HCT116 (cell line): ENCODE results near the gene WNT16. TPM values are rescaled to one million over a fixed set of nuclear protein-coding genes. Genes with fewer than 3 reads are reported as not detected.
"Not testable (repeated sequence)": the region's sequence is repeated elsewhere in the genome, so short reads cannot be mapped to it uniquely, and the experiment has no call there.

Experiments used
- ATAC-seq: fragments of 200-7000 bp; cut with Tn5 transposase; 2 replicates; pipeline ENCODE4 v1.9.1; 2020; ENCODE audit warnings: mild to moderate bottlenecking, moderate library complexity
- BruUV-seq: library from RNA; stranded (reverse); fragments of 400-500 nt; replicated peaks from 2 replicates; lab custom pipeline; 2021; lab: Mats Ljungman, UMichigan
- CTCF ChIA-PET: fragments of 300-600 bp; sonication (Branson Sonifier 250); formaldehyde crosslinking; loops from one replicate; lab custom pipeline; 2021; ENCODE audit warnings: antibody characterized with exemption; lab: Charles Lee
- POLR2A ChIA-PET: fragments of 300-600, 350-600 bp; sonication (Branson Sonifier 250); formaldehyde crosslinking; loops from one replicate; lab custom pipeline; 2021; ENCODE audit warnings: antibody characterized with exemption; lab: Charles Lee
- RAD21 ChIA-PET, 2 experiments: fragments of 300-600 bp; sonication (Branson Sonifier 250); formaldehyde crosslinking; loops; one replicate each; lab custom pipeline; 2023; ENCODE audit warnings: low total read pairs in 2 of 2; ENCODE audit not compliant: uncharacterized antibody in 2 of 2, unreplicated experiment in 2 of 2, low non-redundant PET in 1 of 2; lab: Charles Lee
- DNase-seq: peaks from one replicate; pipeline ENCODE4 v3.0.0-alpha.2; 2010; ENCODE audit warnings: low read depth, low spot score
- H2AFZ ChIP-seq: fragments of 200-600 bp; shearing (Covaris generic), sonication (generic); 2 replicates; pipeline ENCODE4 v1.6.1; 2017; ENCODE audit warnings: low read depth, mixed run types, mixed read lengths, antibody characterized with exemption, low read length; ENCODE audit not compliant: poor library complexity, severe bottlenecking
- H3K27ac ChIP-seq: 2 replicates; pipeline ENCODE4 v1.5.1; 2012; ENCODE audit warnings: low read depth, low read length
- H3K27me3 ChIP-seq: fragments of 200-600 bp; sonication (generic); 2 replicates; pipeline ENCODE4 v1.6.1; 2016; ENCODE audit warnings: mixed run types, low read length, mixed read lengths; ENCODE audit not compliant: insufficient read depth
- H3K36me3 ChIP-seq, 2 experiments: fragments of 200-500 bp in 1 of 2; fragments of 200-600 bp in 1 of 2; sonication (Bioruptor generic) in 1 of 2; sonication (generic) in 1 of 2; 2 replicates each; pipeline versions ENCODE4 v1.5.1 to v1.6.1; 2014 to 2016; ENCODE audit warnings: low read length in 2 of 2, inconsistent platforms in 1 of 2, mixed read lengths in 1 of 2, mixed run types in 1 of 2; ENCODE audit not compliant: insufficient read depth in 2 of 2, control insufficient read depth in 1 of 2
- H3K4me1 ChIP-seq, 2 experiments: fragments of 200-600 bp in 1 of 2; sonication (generic) in 1 of 2; 2 replicates each; pipeline versions ENCODE4 v1.5.1 to v1.6.1; 2012 to 2017; ENCODE audit warnings: low read length in 2 of 2, inconsistent platforms in 1 of 2, mild to moderate bottlenecking in 1 of 2, mixed read lengths in 1 of 2, mixed run types in 1 of 2, moderate library complexity in 1 of 2; ENCODE audit not compliant: insufficient read depth in 2 of 2, control insufficient read depth in 1 of 2
- H3K4me2 ChIP-seq: fragments of 200-600 bp; sonication (generic); 2 replicates; pipeline ENCODE4 v1.6.1; 2017; ENCODE audit warnings: mixed run types, low read length, mixed read lengths
- H3K4me3 ChIP-seq, 2 experiments: fragments of 200-600 bp in 1 of 2; sonication (generic) in 1 of 2; replicated peaks in 1 of 2; 2 replicates each; pipeline ENCODE4 v1.5.1; 2011 to 2016; ENCODE audit warnings: low read length in 2 of 2, control low read depth in 1 of 2, low read depth in 1 of 2, mild to moderate bottlenecking in 1 of 2, mixed read lengths in 1 of 2, mixed run types in 1 of 2
- H3K79me2 ChIP-seq: fragments of 200-600 bp; sonication (generic); 2 replicates; pipeline ENCODE4 v1.6.1; 2017; ENCODE audit warnings: mild to moderate bottlenecking, mixed run types, low read length, moderate library complexity, mixed read lengths; ENCODE audit not compliant: insufficient read depth
- H3K9ac ChIP-seq: fragments of 200-600 bp; sonication (generic); 2 replicates; pipeline ENCODE4 v1.6.1; 2016; ENCODE audit warnings: low read length, mixed read lengths
- H3K9me2 ChIP-seq: fragments of 200-600 bp; sonication (generic), shearing (Covaris generic); 2 replicates; pipeline ENCODE4 v1.6.1; 2017; ENCODE audit warnings: mixed run types, mild to moderate bottlenecking, moderate library complexity; ENCODE audit not compliant: insufficient read depth
- H3K9me3 ChIP-seq, 2 experiments: fragments of 200-500 bp in 1 of 2; fragments of 200-600 bp in 1 of 2; sonication (Bioruptor generic) in 1 of 2; sonication (generic) in 1 of 2; 2 replicates each; pipeline ENCODE4 v1.6.1; 2014 to 2017; ENCODE audit warnings: low read length in 2 of 2, mixed read lengths in 2 of 2, inconsistent platforms in 1 of 2, low read depth in 1 of 2, mild to moderate bottlenecking in 1 of 2, mixed run types in 1 of 2, moderate library complexity in 1 of 2; ENCODE audit not compliant: control insufficient read depth in 1 of 2, insufficient read depth in 1 of 2
- H4K20me1 ChIP-seq: fragments of 200-600 bp; sonication (generic), shearing (Covaris generic); 2 replicates; pipeline ENCODE4 v1.6.1; 2017; ENCODE audit warnings: mixed run types, mild to moderate bottlenecking, moderate library complexity; ENCODE audit not compliant: insufficient read depth
- MAX ChIP-seq: IDR thresholded peaks from 2 replicates; pipeline ENCODE4 v1.6.1; 2012
- POLR2AphosphoS5 ChIP-seq: IDR thresholded peaks from 2 replicates; pipeline ENCODE4 v1.6.1; 2011; ENCODE audit warnings: mild to moderate bottlenecking, low read depth, low read length, moderate library complexity
- RAD21 ChIP-seq: IDR thresholded peaks from 2 replicates; pipeline ENCODE4 v1.6.1; 2012; ENCODE audit warnings: low read depth, mild to moderate bottlenecking
- REST ChIP-seq: IDR thresholded peaks from 2 replicates; pipeline ENCODE4 v1.6.1; 2012; ENCODE audit warnings: low read depth
- TCF7L2 ChIP-seq: IDR thresholded peaks from 2 replicates; pipeline ENCODE4 v1.7.0; 2011; ENCODE audit warnings: borderline replicate concordance, inconsistent platforms; ENCODE audit not compliant: insufficient read depth, insufficient read length; ENCODE audit errors: extremely low read depth
- ZFX ChIP-seq: fragments of 450-650 bp; IDR thresholded peaks from 2 replicates; pipeline ENCODE4 v1.6.1; 2017
- intact Hi-C: fragments of 100-400 bp; cut with micrococcal nuclease; formaldehyde crosslinking; loops from 2 replicates; pipeline ENCODE4 v1.10.0; 2022
- total RNA-seq: library from RNA; stranded (reverse); gene quantifications from one replicate; pipeline ENCODE4 v1.2.1, GENCODE V29; 2021; ENCODE audit not compliant: unreplicated experiment

WNT16 gene
- total RNA-seq, 1 experiment from 2014 or later, result 152 TPM

- TF ChIP-seq REST, result no peak
- no peak; the same call in 1 of the 2 replicates for TF ChIP-seq RAD21
- no peak for TF ChIP-seq TCF7L2
Observed at GRCh38 chr7:121313220-121313792, 15.5 kb upstream of the WNT16 start (continued).

GRCh38 chr7:121313793-121314676, 14.8 kb upstream of the WNT16 start:
- intact Hi-C loops, result loop anchor here (5.0 kb wide), 1 partner anchor 218 kb away; no protein-coding TSS in a partner anchor
- H3K4me3 ChIP-seq, result peak overlapping the region; percentile 18 to 36
- ChIA-PET CTCF (interaction anchor here (1.1 kb wide), 1 partner anchor 151 kb away, joined by 3 read pairs; no protein-coding TSS in a partner anchor), RAD21 (no interaction called here), POLR2A (interaction anchor here (2.2 kb wide), 1 partner anchor 9 kb away, joined by 5 read pairs; no protein-coding TSS in a partner anchor)
- H3K4me2 ChIP-seq, result peak overlapping the region; percentile 65
- H3K9ac ChIP-seq, result peak overlapping the region; percentile 51
- peak overlapping the region; percentile 88 for H3K27ac ChIP-seq
- no peaks in the 10 kb centered on the region for H4K20me1 ChIP-seq
- H3K9me2 ChIP-seq, result no peaks in the 10 kb centered on the region
- peaks cover 27 to 35% of the 10 kb centered on the region in 2 experiments for H3K4me1 ChIP-seq
- H3K36me3 ChIP-seq, result peaks cover 0 to 17% of the 10 kb centered on the region in 2 experiments; a peak in 2 of 4 replicates
- H2AFZ ChIP-seq, result no peak overlapping the region
- ATAC-seq, result peak; percentile 80
- TF ChIP-seq POLR2AphosphoS5, result no peak; the same call in 1 of the 2 replicates
- no peak for TF ChIP-seq ZFX
- TF ChIP-seq MAX, result peak; percentile 54
- TF ChIP-seq RAD21, result no peak
- BruUV-seq, result no TSS peak
- peaks cover 0 to 9% of the 10 kb centered on the region in 2 experiments; a peak in 1 of 4 replicates for H3K9me3 ChIP-seq
- DNase-seq, result peak; percentile 88
- no peaks in the 10 kb centered on the region for H3K27me3 ChIP-seq
- H3K79me2 ChIP-seq, result no peaks in the 10 kb centered on the region

- H3K36me3 ChIP-seq, CTCF ChIA-PET, H3K9me2 ChIP-seq, POLR2A ChIA-PET, H3K9ac ChIP-seq, H4K20me1 ChIP-seq, RAD21 ChIA-PET, H2AFZ ChIP-seq, H3K9me3 ChIP-seq, H3K27me3 ChIP-seq, ATAC-seq, BruUV-seq, H3K4me3 ChIP-seq, DNase-seq, intact Hi-C loops, H3K79me2 ChIP-seq: not testable (repeated sequence)
- Histone ChIP-seq H3K4me1 (peaks cover 27 to 35% of the 10 kb centered on the region in 2 experiments), H3K27ac (peak overlapping the region; percentile 88; the same call in 1 of the 2 replicates), H3K4me2 (peak overlapping the region; percentile 65; the same call in 1 of the 2 replicates)
Observed at GRCh38 chr7:121315170-121315569, 13.6 kb upstream of the WNT16 start.
